Astrocyte (in vitro differentiated cells and primary cell): ENCODE measurements around the gene CAPN5. TPM values are rescaled to one million over a fixed set of nuclear protein-coding genes. Genes with fewer than 3 reads are reported as not detected.

ENCODE experiments used
- DNase-seq: peaks from one replicate; pipeline ENCODE4 v3.0.0-alpha.2; 2010; ENCODE audit warnings: low read depth
- FAIRE-seq: peaks from 2 replicates; lab custom pipeline; 2011; peaks lifted over from hg19 to GRCh38; lab: Jason Lieb, UNC
- H2AFZ ChIP-seq: 2 replicates; pipeline ENCODE4 v1.6.0; 2012; ENCODE audit warnings: low read depth, low read length, inconsistent platforms
- H3K27ac ChIP-seq: 2 replicates; pipeline ENCODE4 v1.5.1; 2011; ENCODE audit warnings: low read depth, low read length, inconsistent platforms
- H3K27me3 ChIP-seq: 2 replicates; pipeline ENCODE4 v1.6.0; 2011; ENCODE audit warnings: low read length, inconsistent platforms; ENCODE audit not compliant: insufficient read depth
- H3K36me3 ChIP-seq: 2 replicates; pipeline ENCODE4 v1.5.1; 2011; ENCODE audit warnings: low read length, inconsistent platforms; ENCODE audit not compliant: insufficient read depth
- H3K4me1 ChIP-seq: 2 replicates; pipeline ENCODE4 v1.5.1; 2011; ENCODE audit warnings: low read length, inconsistent platforms; ENCODE audit not compliant: insufficient read depth
- H3K4me2 ChIP-seq: 2 replicates; pipeline ENCODE4 v1.6.0; 2012; ENCODE audit warnings: low read length, inconsistent platforms
- H3K4me3 ChIP-seq: 2 replicates; pipeline ENCODE4 v1.5.1; 2011; ENCODE audit warnings: low read depth, mild to moderate bottlenecking, low read length, inconsistent platforms; ENCODE audit not compliant: insufficient read depth
- H3K79me2 ChIP-seq: 2 replicates; pipeline ENCODE4 v1.6.0; 2012; ENCODE audit warnings: mild to moderate bottlenecking, low read length, inconsistent platforms; ENCODE audit not compliant: insufficient read depth
- H3K9ac ChIP-seq: 2 replicates; pipeline ENCODE4 v1.6.0; 2012; ENCODE audit warnings: mild to moderate bottlenecking, low read length, inconsistent platforms
- H3K9me3 ChIP-seq: 2 replicates; pipeline ENCODE4 v1.5.1; 2012; ENCODE audit warnings: low read depth, mild to moderate bottlenecking, low read length, inconsistent platforms; ENCODE audit not compliant: insufficient read depth
- H4K20me1 ChIP-seq: 2 replicates; pipeline ENCODE4 v1.6.0; 2012; ENCODE audit warnings: low read length, inconsistent platforms; ENCODE audit not compliant: insufficient read depth
- H3K27ac Mint-ChIP-seq: one replicate; pipeline ENCODE4 v1.8.0; 2021; ENCODE audit warnings: mild to moderate bottlenecking, mixed read lengths; ENCODE audit not compliant: unreplicated experiment
- H3K27me3 Mint-ChIP-seq: one replicate; pipeline ENCODE4 v1.8.0; 2021; ENCODE audit warnings: low read depth, mixed read lengths; ENCODE audit not compliant: unreplicated experiment
- H3K36me3 Mint-ChIP-seq: one replicate; pipeline ENCODE4 v1.8.0; 2021; ENCODE audit warnings: low read depth, mixed read lengths; ENCODE audit not compliant: unreplicated experiment
- H3K4me1 Mint-ChIP-seq: one replicate; pipeline ENCODE4 v1.8.0; 2021; ENCODE audit warnings: low read depth, mixed read lengths; ENCODE audit not compliant: unreplicated experiment
- H3K4me3 Mint-ChIP-seq: one replicate; pipeline ENCODE4 v1.8.0; 2021; ENCODE audit warnings: mild to moderate bottlenecking, moderate library complexity, mixed read lengths; ENCODE audit not compliant: unreplicated experiment
- H3K9me3 Mint-ChIP-seq: one replicate; pipeline ENCODE4 v1.8.0; 2021; ENCODE audit warnings: mild to moderate bottlenecking, mixed read lengths; ENCODE audit not compliant: unreplicated experiment
- CTCF ChIP-seq: IDR thresholded peaks from 2 replicates; pipeline ENCODE4 v1.5.1; 2011; ENCODE audit warnings: low read depth, mild to moderate bottlenecking, inconsistent platforms, low read length, moderate library complexity; ENCODE audit not compliant: insufficient read depth
- EZH2 ChIP-seq: IDR thresholded peaks from 2 replicates; pipeline ENCODE4 v1.6.1; 2012; ENCODE audit warnings: mild to moderate bottlenecking, low read length, inconsistent platforms; ENCODE audit not compliant: insufficient read depth
- total RNA-seq: library from RNA; stranded (reverse); gene quantifications from 2 replicates; pipeline ENCODE4 v1.2.1, GENCODE V29; 2021

CAPN5 gene
- total RNA-seq, 1 donor from 2014 or later = 17.4 TPM

- no peak overlapping the region for H3K4me2 ChIP-seq
- no peak for FAIRE-seq
- Mint-ChIP-seq H3K36me3 (peaks cover 5% of the 10 kb centered on the region), H3K4me1 (no peaks in the 10 kb centered on the region), H3K27ac (peak overlapping the region; percentile 55), H3K4me3 (no peak overlapping the region), H3K9me3 (peaks cover 13% of the 10 kb centered on the region), H3K27me3 (peaks cover 43% of the 10 kb centered on the region)
- H3K79me2 ChIP-seq = no peaks in the 10 kb centered on the region
- peaks cover 10% of the 10 kb centered on the region for H3K27me3 ChIP-seq
- peaks cover 14% of the 10 kb centered on the region for H3K4me1 ChIP-seq
- H3K9ac ChIP-seq = no peak overlapping the region
- TF ChIP-seq CTCF (no peak), EZH2 (no peak)
- H3K9me3 ChIP-seq = peaks cover 3% of the 10 kb centered on the region
- no peak overlapping the region for H3K27ac ChIP-seq
- H3K36me3 ChIP-seq = no peaks in the 10 kb centered on the region
- H2AFZ ChIP-seq = no peak overlapping the region
- no peak for DNase-seq
- H3K4me3 ChIP-seq = no peak overlapping the region
- H4K20me1 ChIP-seq = no peaks in the 10 kb centered on the region
Observed at GRCh38 chr11:77042111-77042726, 24.6 kb upstream of the CAPN5 start.

- no peak overlapping the region for H3K9ac ChIP-seq
- no peak overlapping the region for H2AFZ ChIP-seq
- Mint-ChIP-seq H3K4me1 (no peaks in the 10 kb centered on the region), H3K9me3 (peaks cover 3% of the 10 kb centered on the region), H3K27me3 (peaks cover 30% of the 10 kb centered on the region), H3K27ac (no peak overlapping the region), H3K36me3 (no peaks in the 10 kb centered on the region), H3K4me3 (no peak overlapping the region)
- TF ChIP-seq CTCF (no peak), EZH2 (no peak)
- H3K4me2 ChIP-seq = no peak overlapping the region
- no peak overlapping the region for H3K4me3 ChIP-seq
- H4K20me1 ChIP-seq = no peaks in the 10 kb centered on the region
- H3K27ac ChIP-seq = no peak overlapping the region
- peaks cover 4% of the 10 kb centered on the region for H3K27me3 ChIP-seq
- DNase-seq (no peak), FAIRE-seq (no peak)
- no peaks in the 10 kb centered on the region for H3K36me3 ChIP-seq
- H3K9me3 ChIP-seq = peaks cover 3% of the 10 kb centered on the region
- no peaks in the 10 kb centered on the region for H3K79me2 ChIP-seq
- H3K4me1 ChIP-seq = peaks cover 6% of the 10 kb centered on the region
Observed at GRCh38 chr11:77044356-77044755, 22.4 kb upstream of the CAPN5 start.

- Histone ChIP-seq H3K27ac (no peak overlapping the region), H3K4me1 (peaks cover 6% of the 10 kb centered on the region), H3K27me3 (peaks cover 4% of the 10 kb centered on the region), H3K4me3 (no peak overlapping the region), H3K4me2 (no peak overlapping the region), H4K20me1 (no peaks in the 10 kb centered on the region), H3K79me2 (no peaks in the 10 kb centered on the region), H2AFZ (no peak overlapping the region), H3K9ac (no peak overlapping the region), H3K36me3 (no peaks in the 10 kb centered on the region), H3K9me3 (peaks cover 3% of the 10 kb centered on the region)
- no peaks in the 10 kb centered on the region for H3K4me1 Mint-ChIP-seq
- no peak for TF ChIP-seq EZH2
- TF ChIP-seq CTCF = no peak
- DNase-seq = no peak
- no peak overlapping the region for H3K4me3 Mint-ChIP-seq
- peaks cover 30% of the 10 kb centered on the region for H3K27me3 Mint-ChIP-seq
- H3K36me3 Mint-ChIP-seq = no peaks in the 10 kb centered on the region
- FAIRE-seq = no peak
- no peak overlapping the region for H3K27ac Mint-ChIP-seq
- H3K9me3 Mint-ChIP-seq = peaks cover 3% of the 10 kb centered on the region
Observed at GRCh38 chr11:77044886-77045285, 21.9 kb upstream of the CAPN5 start.
